Erythroblast (primary cell): ENCODE measurements around the gene YIPF5.

Experiments used
- GATA1 ChIP-seq: IDR thresholded peaks from 2 replicates; pipeline ENCODE4 v1.6.1; 2011; ENCODE audit warnings: low read depth, mild to moderate bottlenecking, control low read depth, low read length, moderate library complexity
- POLR2A ChIP-seq: IDR thresholded peaks from 2 replicates; pipeline ENCODE4 v1.6.1; 2011; ENCODE audit warnings: mild to moderate bottlenecking, low read length

DNA sequence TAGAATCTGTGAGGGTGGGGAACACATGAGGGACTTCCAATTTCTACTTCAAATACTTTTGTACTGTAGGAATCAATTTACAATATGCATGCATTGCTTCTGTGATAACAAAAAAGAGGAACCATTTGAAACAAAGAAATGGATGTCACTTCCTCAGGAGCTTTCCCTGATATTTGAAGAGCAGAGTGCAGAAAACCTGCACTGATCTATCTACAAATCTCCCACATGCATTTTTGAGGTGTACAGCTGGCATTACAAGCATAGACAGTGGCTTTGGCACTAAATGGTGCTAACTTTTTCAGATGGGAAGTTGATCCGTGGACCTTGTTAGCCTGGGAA lies 27.7 kb downstream of the YIPF5 start:
- no peak for TF ChIP-seq POLR2A
- no peak for TF ChIP-seq GATA1
